GM15510 (cell line): ENCODE data around the gene LRRC38.

Experiments used
- POLR2A ChIP-seq: IDR thresholded peaks from 3 replicates; pipeline ENCODE4 v1.6.1; 2011; ENCODE audit warnings: borderline replicate concordance; ENCODE audit not compliant: insufficient read length; ENCODE audit errors: extremely low read depth

LRRC38 gene

DNA sequence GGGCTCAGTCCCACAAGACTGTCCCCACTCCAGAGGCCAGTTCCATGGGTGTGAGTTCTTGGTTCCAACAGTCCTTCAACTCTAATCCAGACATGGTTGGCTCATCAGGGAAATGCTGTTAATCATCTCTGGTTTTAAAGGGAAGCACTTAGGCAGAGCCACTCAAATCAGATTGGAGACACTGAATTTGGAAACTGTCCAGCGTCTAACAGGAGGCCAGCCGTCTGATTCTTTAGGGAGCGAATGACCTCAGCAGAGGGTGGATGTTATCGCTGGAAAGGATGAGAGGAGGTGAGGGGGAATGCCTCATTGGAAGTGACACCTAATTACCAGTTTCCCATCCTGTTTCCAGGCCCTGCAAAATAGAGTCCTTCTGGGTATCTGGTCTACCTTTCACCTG is 22.8 kb upstream of the LRRC38 start:
- TF ChIP-seq POLR2A: no peak

DNA sequence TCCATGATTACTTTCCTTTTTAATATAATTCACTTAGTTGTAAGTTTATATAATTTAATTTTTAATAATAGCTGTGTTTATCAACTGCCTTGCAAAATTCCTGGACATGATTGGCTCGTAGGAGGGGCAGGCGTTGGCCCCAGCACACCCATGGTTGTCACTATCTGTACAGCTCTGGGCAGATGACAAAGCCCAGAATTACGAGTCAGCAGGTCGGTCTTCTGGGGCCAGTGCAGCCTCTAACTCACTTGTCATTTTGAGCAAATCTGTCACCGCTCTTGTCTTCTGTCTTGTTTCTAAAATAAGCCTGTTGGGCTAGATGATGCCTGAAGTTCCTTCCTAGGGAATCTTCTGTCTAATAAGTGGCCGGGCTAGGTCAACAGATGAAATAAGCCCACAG is 21.4 kb upstream of the LRRC38 start:
- TF ChIP-seq POLR2A: no peak

DNA sequence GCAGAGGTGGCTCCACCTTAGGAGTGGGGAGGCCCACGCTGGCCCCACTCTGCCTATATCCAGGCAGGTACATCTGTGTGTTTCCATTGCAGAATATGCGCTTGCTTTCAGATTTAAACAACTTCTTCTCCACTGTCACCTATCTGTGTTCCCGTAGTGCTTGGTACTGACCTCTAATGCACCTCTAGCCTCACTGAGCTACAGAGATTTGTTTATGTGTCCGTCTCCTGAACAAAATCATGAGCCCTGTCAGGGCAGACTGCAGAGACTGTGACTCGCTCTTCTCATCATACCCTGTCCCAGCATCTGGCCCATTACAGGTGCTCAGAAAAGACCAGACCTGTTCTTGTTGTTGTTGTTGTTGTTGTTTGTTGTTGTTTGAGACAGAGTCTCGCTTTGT is 14.5 kb upstream of the LRRC38 start:
- no peak for TF ChIP-seq POLR2A

GRCh38 chr1:13523780-13524477 is 10.1 kb upstream of the LRRC38 start:
- no peak for TF ChIP-seq POLR2A

DNA sequence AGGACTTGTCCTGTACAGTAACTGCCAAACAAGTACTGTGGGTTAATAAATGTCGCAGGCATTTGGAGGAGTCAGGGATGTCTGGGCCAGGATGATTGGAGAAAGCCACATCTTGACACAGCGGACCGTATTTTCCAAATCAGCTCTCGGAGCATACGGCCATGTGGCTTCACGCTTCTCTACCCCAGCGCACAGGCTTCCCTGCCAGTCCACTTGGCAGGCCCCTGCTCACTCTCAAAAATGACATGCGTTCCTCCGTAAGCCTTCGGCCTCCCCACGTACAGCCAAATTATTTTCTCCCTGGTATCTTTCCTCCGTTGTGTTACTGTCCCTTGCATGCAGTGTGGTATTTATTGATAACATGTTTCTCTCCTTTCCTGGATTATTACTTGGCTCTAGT is 7.2 kb upstream of the LRRC38 start:
- no peak for TF ChIP-seq POLR2A

- TF ChIP-seq POLR2A: no peak
Measured at GRCh38 chr1:13517193-13517812, 3.5 kb upstream of the LRRC38 start.

DNA sequence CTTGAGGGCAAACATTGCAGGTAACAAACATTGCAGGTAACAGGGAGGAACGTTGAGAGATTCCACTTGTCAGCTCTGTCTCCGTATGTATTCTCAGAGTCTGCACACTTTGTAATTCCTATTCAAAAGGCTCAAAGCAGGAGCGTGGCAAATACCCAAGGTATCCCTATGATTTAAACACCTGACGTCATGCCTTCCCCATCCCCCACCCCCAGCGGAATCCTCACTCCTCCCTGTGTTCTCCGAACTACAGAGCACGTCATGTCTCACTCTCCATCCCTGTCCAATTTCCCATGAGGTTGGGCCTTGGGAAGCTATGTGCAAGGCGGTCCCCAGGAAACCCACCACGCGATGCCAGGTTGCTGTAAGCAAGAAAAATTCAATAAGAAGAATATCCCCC is 2.8 kb upstream of the LRRC38 start:
- no peak for TF ChIP-seq POLR2A

DNA sequence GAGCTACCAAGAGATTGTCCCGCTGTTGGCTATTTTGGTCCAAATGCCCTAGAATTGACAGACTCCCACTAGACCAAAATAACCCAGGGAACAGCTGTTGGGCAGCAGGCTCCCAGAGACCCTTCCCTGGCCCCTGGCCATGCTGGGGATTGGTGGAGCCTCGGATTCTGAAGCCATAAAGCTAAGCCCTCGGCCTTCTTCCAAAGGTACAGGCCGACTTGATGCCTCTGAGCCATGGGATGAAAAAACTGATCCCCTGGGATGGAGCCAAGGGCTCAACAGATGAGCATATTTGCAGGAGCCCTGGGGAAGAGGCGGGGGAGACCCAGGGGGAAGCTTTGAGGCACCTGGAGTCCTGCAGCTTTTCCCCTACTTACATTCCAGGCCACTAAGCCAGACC is 1.0 kb upstream of the LRRC38 start:
- TF ChIP-seq POLR2A: no peak

- no peak for TF ChIP-seq POLR2A
Measured at GRCh38 chr1:13513063-13513894, 524 bp downstream of the LRRC38 start.

DNA sequence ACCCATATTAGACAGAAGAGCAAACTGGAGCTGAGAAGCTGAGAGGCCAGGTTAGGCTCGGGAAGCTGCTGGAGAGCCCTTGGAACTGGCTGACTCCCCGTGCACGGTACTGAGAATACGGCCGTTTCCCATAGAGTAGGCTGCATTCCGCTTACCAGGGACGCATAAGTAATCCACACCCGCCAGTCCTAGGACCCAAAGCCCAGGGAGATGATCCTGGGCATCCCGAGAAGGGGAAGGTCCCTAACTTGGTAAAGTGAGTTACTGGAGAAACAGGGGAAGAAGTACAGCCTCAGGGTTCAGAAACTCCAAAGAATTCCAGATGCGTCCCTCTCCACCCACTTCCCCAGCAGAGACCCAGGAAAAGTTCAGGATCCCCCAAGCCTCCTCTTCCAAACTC is 1.3 kb downstream of the LRRC38 start:
- TF ChIP-seq POLR2A: no peak

DNA sequence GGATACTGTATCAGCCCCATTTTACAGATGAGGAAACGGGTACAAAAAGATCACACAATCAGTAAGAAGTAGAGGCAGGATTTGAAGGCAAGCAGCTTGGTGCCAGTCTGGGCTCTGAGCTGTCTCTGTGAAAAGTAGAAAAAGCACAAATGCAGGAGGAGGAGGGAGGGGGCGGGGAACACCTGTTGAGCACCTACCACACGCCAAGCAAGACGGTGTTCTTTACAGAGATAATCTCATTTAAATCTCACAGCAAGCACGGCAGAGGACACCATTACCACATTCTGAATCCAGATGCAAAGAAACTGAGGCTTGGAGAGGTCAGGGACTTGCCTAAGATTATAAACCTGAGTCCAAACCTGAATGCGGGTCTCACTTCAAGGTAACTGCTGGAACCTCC is 3.3 kb downstream of the LRRC38 start:
- TF ChIP-seq POLR2A: no peak

DNA sequence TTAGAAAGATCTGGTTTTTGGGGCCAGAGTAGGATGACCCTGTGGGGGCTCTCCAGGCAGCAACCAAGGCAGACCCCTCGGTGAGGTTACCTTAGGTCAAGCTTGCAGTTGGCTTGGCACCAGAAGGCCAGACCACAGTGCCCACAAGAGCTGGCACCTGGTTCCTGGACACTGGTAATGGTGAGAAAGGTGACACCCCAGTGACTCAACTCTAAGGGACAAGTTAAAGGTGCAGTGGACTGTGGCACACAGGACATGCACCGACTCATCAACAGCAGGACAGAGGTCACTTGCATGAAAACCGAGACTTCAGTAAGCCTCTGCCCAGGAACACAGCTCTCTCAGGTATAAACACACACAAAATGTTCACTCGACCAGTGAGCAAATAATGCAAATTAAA is 6.7 kb downstream of the LRRC38 start:
- no peak for TF ChIP-seq POLR2A

DNA sequence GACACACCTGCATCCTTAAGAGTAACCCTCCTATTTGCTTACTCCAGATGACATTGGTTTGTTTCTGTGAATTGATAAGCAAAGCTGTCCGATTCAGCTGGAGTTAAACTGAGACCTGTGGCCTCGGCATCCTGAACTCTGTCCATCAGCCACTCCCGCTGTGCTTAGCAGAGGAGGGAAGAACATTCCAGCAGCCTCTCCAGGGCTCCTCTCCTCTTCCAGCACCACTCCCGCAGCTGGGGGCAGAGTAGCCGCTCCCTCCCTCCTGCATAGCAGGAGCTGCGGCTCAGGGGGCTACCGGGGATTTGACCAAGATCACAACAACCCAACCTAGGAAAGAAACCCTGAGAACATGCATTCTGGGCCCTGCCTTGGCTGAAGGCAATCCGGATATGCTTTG is 8.8 kb downstream of the LRRC38 start:
- TF ChIP-seq POLR2A: no peak

- TF ChIP-seq POLR2A: no peak
Measured at GRCh38 chr1:13500806-13501205, 13.0 kb downstream of the LRRC38 start.

- TF ChIP-seq POLR2A: no peak
Measured at GRCh38 chr1:13499422-13499821, 14.4 kb downstream of the LRRC38 start.

DNA sequence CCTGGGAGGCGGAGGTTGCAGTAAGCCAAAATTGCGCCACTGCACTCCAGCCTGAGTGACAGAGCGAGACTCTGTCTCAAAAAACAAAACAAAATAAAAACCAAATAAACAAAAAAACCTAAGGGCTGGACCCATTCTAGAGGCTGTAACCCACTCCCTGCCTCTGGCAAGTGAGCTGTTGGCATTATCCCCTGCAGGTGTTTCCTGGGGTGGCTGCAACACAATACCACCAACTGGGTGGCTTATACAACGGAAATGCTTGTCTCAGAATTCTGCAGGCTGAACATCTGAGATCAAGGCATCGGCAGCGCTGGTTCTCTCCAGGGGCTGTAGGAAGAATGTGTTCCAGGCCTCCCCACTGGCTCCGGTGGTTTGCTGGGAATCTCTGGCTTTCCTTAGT is 15.2 kb downstream of the LRRC38 start:
- TF ChIP-seq POLR2A: no peak

DNA sequence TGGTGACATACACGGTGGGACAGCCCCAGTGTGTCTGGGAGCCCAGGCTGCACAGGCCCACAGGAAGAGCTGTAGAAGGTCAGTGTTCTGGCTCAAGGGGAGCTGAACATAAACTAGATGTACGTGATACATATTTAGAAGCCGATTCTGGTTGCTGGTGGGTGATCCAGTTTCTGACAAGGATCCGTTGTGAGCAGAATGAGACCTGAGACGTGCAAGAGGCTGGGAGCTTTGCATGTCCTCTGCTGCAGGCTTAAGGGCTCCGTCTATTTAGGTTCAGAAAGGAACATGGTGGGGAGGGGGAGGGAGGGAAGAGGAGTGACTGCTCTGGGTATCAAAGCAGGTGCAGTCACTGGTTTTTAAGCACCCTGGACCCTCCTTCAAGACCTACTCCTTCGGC is 18.6 kb downstream of the LRRC38 start:
- TF ChIP-seq POLR2A: no peak

- no peak for TF ChIP-seq POLR2A
Measured at GRCh38 chr1:13494712-13495111, 19.1 kb downstream of the LRRC38 start.
